ENCODE data around the gene TAF1.
"Not testable (repeated sequence)": the region's sequence is repeated elsewhere in the genome, so short reads cannot be mapped to it uniquely, and the experiment has no call there.

TAF1 gene, protein sequence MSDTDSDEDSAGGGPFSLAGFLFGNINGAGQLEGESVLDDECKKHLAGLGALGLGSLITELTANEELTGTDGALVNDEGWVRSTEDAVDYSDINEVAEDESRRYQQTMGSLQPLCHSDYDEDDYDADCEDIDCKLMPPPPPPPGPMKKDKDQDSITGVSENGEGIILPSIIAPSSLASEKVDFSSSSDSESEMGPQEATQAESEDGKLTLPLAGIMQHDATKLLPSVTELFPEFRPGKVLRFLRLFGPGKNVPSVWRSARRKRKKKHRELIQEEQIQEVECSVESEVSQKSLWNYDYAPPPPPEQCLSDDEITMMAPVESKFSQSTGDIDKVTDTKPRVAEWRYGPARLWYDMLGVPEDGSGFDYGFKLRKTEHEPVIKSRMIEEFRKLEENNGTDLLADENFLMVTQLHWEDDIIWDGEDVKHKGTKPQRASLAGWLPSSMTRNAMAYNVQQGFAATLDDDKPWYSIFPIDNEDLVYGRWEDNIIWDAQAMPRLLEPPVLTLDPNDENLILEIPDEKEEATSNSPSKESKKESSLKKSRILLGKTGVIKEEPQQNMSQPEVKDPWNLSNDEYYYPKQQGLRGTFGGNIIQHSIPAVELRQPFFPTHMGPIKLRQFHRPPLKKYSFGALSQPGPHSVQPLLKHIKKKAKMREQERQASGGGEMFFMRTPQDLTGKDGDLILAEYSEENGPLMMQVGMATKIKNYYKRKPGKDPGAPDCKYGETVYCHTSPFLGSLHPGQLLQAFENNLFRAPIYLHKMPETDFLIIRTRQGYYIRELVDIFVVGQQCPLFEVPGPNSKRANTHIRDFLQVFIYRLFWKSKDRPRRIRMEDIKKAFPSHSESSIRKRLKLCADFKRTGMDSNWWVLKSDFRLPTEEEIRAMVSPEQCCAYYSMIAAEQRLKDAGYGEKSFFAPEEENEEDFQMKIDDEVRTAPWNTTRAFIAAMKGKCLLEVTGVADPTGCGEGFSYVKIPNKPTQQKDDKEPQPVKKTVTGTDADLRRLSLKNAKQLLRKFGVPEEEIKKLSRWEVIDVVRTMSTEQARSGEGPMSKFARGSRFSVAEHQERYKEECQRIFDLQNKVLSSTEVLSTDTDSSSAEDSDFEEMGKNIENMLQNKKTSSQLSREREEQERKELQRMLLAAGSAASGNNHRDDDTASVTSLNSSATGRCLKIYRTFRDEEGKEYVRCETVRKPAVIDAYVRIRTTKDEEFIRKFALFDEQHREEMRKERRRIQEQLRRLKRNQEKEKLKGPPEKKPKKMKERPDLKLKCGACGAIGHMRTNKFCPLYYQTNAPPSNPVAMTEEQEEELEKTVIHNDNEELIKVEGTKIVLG (N-terminal part only)

DNA sequence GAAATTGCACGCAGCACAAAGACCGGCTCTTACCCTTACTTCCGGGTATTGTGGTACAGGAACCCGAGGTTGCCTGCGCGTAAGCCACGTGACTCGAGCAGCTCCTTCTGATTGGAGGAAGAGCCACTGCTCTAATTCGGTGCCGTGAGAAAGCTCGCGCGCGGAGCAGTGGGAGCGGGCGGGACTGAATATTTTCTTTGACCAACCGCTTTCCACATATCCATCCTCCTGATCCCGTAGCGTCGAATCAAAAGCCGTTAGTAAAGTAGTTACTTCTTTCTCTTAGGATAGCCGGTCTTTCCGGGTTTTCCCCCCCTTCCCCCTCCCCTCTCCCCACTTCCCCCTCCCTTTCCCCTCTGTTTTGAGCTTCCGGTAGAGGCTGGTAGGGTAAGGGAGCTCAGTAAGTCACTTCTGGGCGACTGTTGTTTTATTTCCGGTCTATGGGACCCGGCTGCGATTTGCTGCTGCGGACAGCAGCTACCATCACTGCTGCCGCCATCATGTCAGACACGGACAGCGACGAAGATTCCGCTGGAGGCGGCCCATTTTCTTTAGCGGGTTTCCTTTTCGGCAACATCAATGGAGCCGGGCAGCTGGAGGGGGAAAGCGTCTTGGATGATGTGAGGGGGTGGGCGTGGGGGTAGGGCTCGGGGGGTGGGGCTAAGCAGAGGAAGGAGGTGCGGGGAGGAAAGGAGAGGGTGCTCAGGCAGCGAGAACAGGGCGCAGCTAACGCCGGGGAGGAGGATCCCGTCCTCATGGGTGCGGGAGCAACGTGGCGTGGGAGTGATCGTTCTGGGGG, at the start of gene TAF1:
Gene TAF1, plus strand, starts transcription at position 483 of the 799 bp plus-strand sequence. Its CDS starts 18 bp downstream, at position 501.
- DNase-seq: peak; percentile 29 to 96 (median 84)

DNA sequence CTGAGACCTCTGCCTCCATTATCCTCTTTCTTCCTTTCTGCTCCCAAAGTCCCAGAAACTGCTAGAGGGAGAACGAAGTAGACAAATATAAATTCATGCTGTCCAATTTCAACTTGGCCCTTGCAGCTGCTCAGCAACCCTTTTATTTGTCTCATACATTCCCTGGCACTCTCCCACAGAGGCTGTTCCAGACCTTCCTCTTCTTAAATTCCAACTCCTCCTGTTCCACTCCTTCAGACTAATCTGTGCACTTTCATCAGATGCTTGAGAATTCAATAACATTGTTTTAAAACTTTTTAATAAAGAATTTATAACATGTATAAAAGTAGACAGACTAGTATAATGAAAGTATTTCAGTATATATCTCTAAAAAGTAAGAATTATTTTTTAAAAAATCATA, 49.2 kb upstream of the TAF1 start:
- DNase-seq: not testable (repeated sequence)

GRCh38 chrX:71320126-71320525, 46.0 kb upstream of the TAF1 start:
- DNase-seq: no peak

DNA sequence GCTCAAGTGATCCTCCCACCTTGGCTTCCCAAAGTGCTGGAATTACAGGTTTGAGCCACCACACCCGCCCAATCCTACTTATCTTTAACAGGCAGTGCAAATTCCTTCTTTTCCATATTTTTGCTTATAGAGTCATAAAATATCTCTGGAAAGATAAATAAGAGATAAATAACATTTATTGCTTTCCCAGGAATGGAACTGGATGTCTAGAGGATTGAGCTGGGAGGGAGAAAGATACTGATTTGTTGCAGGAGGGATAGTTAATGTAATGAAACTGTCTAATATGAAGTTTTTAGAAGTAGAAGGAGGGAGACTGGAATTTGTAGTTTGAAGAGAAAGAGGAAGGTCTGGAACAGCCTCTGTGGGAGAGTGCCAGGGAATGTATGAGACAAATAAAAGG, 44.4 kb upstream of the TAF1 start:
- no peak for DNase-seq

DNA sequence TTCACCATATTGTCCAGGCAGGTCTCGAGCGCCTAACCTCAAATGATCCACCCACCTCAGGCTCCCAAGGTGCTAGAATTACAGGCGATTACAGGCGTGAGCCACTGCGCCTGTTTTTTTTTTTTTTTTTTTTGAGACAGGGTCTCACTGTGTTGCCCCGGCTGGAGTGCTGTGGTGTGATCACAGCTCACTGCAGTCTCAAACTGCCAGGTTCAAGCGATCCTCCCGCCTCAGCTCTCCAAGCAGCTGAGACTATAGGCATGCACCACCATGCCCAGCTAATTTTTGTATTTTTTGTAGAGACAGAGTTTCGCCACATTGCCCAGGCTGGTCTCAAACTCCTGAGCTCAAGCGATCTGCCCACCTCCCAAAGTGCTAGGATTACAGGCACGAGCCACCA, 41.7 kb upstream of the TAF1 start:
- DNase-seq: not testable (repeated sequence)

- DNase-seq: no peak
Observed at GRCh38 chrX:71326394-71326793, 39.8 kb upstream of the TAF1 start.

- DNase-seq: not testable (repeated sequence)
Observed at GRCh38 chrX:71349151-71349665, 16.9 kb upstream of the TAF1 start.

GRCh38 chrX:71349867-71350266, 16.3 kb upstream of the TAF1 start:
- not testable (repeated sequence) for DNase-seq

DNA sequence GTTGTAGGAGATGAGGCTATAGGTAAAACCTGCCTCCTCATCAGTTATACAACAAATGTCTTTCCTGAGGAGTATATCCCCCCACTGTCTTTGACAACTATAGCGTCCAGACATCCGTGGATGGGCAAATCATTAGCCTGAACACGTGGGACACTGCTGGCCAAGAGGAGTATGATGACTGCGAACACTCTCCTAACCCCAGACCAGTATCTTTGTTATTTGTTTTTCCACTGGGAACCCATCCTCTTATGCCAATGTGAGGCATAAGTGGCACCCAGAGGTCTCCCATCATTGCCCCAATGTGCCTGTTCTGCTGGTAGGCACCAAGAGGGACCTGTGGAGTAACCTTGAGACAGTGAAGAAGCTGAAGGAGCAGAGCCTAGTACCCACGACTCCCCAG, 13.7 kb upstream of the TAF1 start:
- DNase-seq: not testable (repeated sequence)

GRCh38 chrX:71364221-71364620, 1.9 kb upstream of the TAF1 start:
- DNase-seq: no peak

- peak in 1 of 51 donors; percentile 23 for DNase-seq
Observed at GRCh38 chrX:71365356-71365874, 742 bp upstream of the TAF1 start.

- peak in 21 of 51 donors; percentile 0 to 36 (median 10) for DNase-seq
Observed at GRCh38 chrX:71366674-71367256, 608 bp downstream of the TAF1 start.

- DNase-seq: no peak
Observed at GRCh38 chrX:71367396-71367795, 1.2 kb downstream of the TAF1 start.

DNA sequence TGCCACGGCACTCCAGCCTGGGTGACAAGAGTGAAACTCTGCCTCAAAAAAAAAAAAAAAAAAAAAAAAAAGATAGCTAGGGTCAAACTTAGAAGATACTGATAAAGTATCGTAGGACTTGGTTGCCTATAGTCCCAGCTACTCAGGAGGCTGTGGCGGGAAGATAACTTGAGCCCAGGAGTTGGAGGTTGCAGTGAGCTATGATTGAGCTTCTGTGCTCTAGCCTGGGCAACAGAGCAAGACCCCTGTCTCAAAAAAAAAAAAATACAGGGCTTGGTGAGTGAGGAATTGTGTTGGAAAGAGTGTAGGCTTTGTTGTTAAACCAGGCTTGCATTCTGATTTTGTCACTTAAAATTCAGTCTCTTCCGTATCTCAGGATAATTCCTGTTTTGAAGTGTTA, 6.2 kb downstream of the TAF1 start:
- DNase-seq: no peak

GRCh38 chrX:71378732-71379131, 12.6 kb downstream of the TAF1 start:
- DNase-seq: peak in 1 of 51 donors; percentile 0

DNA sequence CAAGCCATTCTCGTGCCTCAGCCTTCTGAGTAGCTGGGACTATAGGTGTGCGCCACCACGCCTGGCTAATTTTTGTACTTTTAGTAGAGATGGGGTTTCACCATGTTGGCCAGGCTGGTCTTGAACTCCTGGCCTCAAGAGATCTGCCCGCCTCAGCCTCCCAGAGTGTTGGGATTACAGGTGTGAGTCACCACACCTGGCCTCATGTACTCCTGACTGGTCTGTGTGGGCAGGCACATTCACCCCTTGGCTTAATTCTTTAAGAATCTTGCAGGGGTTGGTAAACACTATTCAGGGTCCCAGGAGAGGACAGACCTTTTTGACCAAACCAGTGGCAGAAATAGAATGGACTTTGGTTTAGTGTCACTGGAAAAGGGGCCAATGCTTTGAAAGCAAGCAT, 25.6 kb downstream of the TAF1 start:
- DNase-seq: not testable (repeated sequence)

DNA sequence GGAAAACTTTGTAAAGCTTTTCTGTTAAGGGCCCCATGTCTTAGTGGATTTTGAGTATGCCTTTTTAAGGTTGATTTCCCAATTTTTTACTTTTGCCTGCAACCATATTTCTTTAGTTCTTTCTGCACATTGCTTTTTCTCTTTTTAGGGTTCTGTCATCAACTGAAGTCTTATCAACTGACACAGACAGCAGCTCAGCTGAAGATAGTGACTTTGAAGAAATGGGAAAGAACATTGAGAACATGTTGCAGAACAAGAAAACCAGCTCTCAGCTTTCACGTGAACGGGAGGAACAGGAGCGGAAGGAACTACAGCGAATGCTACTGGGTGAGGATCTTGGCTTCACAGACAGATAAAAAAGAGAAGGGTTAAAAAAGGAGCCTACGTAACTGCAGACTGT, 27.8 kb downstream of the TAF1 start:
- no peak for DNase-seq

DNA sequence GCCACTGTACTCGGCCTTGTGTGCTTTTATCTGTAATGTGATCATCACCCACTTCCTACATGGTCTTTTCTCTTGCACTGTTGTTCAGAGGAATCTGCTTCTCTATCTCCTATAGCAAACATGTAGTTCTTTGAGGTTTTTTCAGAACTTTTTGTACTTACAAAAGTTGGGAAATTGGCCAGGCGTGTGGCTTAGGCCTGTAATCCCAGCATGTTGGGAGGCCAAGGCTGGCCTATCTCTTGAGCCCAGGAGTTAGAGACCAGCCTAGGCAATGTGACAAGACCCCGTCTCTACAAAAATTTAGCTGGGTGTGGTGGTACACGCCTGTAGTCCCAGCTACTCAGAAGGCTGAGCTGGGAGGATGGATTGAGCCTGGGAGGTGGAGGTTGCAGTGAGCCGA, 30.4 kb downstream of the TAF1 start:
- no peak for DNase-seq

DNA sequence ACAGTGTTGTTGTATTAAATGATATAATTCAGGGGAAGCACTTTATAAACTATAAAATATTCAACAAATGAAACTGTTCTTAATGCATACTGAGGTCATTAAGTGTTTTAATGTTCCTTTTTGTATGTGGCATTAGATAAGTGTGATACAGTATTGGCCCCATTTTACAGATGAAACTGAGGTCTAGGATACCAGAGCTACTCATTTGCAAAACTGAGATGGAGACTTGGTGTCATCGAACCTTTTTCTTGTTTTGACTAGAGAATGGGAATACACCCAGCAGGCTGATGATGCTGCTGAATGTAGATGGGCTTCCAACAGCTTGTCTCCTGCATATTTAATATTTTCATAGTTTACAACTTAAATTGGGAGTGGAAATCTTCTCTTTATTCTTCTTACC, 34.6 kb downstream of the TAF1 start:
- no peak for DNase-seq

DNA sequence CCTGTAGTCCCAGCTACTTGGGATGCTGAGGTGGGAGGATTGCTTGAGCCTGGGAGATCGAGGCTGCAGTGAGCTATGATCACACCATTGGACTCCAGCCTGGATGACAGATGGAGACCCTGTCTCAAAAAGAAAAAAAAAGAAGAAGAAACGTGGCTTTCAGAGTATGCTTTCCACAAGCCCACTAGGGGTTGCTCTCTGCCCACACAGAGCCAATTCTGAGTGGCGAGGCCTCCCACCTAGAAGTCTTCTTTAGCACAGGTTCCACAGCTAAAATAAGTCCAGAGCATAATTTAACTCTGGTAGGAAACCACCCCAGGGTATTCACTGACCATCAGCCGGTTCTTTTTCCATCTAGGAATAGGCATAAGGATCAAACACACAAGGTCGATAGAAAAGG, 50.1 kb downstream of the TAF1 start:
- DNase-seq: not testable (repeated sequence)

Measured in hypothalamus (tissue), 51 donors.